Mammary epithelial cell (primary cell): ENCODE measurements around the gene LPP.

Source experiments
- EZH2 ChIP-seq: IDR thresholded peaks from 2 replicates; pipeline ENCODE4 v1.6.1; 2012; ENCODE audit warnings: low read length, inconsistent platforms, borderline replicate concordance
- TF ChIP-seq, protein P1 (sequence below), 2 donors: IDR thresholded peaks in 1 of 2; conservative IDR thresholded peaks in 1 of 2; 2 replicates each; pipeline ENCODE4 v1.5.1; 2011 to 2012; ENCODE audit warnings: inconsistent platforms in 2 of 2, low read length in 2 of 2, mild to moderate bottlenecking in 2 of 2, control low read depth in 1 of 2, low read depth in 1 of 2; ENCODE audit not compliant: insufficient read depth in 1 of 2; ENCODE audit errors: extremely low read depth in 1 of 2

DNA sequence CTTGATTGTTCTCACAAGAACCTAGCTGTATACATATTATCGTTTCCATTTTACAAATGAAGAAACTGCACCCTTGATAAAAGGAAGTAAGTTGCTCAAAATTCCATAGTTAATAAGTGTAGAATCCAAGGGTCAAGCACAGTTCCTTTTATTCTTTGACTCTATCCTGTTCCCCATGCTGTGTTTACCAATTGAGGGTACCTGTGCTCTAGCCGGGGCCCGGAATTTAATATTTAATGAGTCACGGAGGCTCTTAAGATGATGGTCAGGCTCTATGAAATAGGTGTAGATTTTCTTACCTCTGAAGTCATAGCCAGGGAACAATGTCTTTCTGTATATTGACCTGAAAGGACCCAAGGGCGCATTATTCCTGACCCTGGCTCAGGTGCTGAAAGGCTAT, 65.2 kb downstream of the LPP start:
- TF ChIP-seq, protein P1, sequence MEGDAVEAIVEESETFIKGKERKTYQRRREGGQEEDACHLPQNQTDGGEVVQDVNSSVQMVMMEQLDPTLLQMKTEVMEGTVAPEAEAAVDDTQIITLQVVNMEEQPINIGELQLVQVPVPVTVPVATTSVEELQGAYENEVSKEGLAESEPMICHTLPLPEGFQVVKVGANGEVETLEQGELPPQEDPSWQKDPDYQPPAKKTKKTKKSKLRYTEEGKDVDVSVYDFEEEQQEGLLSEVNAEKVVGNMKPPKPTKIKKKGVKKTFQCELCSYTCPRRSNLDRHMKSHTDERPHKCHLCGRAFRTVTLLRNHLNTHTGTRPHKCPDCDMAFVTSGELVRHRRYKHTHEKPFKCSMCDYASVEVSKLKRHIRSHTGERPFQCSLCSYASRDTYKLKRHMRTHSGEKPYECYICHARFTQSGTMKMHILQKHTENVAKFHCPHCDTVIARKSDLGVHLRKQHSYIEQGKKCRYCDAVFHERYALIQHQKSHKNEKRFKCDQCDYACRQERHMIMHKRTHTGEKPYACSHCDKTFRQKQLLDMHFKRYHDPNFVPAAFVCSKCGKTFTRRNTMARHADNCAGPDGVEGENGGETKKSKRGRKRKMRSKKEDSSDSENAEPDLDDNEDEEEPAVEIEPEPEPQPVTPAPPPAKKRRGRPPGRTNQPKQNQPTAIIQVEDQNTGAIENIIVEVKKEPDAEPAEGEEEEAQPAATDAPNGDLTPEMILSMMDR (conservative IDR thresholded peaks at IDR 0.05 in 1 of 2, IDR thresholded peaks at IDR 0.05 in 1 of 2; ENCODE audit: extremely low read depth in 1 of 2, insufficient read depth in 1 of 2, low read depth in 1 of 2, low read length in 2 of 2) = no peak
- TF ChIP-seq EZH2 = no peak
